ENCODE data around the gene CEACAM8.
"Not testable (repeated sequence)": the region's sequence is repeated elsewhere in the genome, so short reads cannot be mapped to it uniquely, and the experiment has no call there.

The CEACAM8 gene

DNA sequence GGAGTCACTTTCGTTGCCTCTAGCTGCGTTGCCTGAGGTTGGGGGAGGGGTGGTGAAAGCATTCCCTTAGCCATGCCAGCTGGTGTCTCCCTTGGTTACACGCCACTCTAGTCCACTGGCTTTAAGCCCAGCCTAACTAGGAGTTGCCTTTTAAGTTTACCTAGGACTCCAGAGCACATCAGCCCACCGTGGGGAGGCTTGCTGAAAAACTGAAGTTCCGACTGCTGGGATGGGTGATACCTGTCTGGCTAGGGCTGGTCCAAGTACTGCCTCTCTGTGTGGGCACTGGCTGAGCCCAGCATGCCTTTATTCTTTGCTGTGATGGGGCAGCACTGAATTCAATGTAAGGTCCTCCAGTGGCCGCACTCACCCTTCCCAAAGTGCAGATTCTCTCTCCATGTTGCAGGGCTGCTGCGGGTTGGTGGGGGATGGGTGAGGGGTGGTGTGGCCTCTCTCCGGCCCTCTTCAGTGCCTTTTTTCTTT, 54.6 kb downstream of the CEACAM8 start:
- Histone ChIP-seq H3K4me1 (ENCODE audit: control insufficient read depth, insufficient read depth, low read length, unreplicated experiment) (no peaks in the 10 kb centered on the region), H3K36me3 (ENCODE audit: insufficient read depth, low read length) (no peaks in the 10 kb centered on the region), H2AFZ (ENCODE audit: low read length, unreplicated experiment) (no peak overlapping the region), H3K27me3 (ENCODE audit: insufficient read depth, low read length) (peaks cover 4% of the 10 kb centered on the region; the same call in 1 of the 2 replicates), H3K4me3 (ENCODE audit: low read depth, low read length) (no peak overlapping the region), H3K79me2 (ENCODE audit: control insufficient read depth, insufficient read depth, low read length, unreplicated experiment) (no peaks in the 10 kb centered on the region), H3K27ac (ENCODE audit: low read depth, low read length) (no peak overlapping the region)

DNA sequence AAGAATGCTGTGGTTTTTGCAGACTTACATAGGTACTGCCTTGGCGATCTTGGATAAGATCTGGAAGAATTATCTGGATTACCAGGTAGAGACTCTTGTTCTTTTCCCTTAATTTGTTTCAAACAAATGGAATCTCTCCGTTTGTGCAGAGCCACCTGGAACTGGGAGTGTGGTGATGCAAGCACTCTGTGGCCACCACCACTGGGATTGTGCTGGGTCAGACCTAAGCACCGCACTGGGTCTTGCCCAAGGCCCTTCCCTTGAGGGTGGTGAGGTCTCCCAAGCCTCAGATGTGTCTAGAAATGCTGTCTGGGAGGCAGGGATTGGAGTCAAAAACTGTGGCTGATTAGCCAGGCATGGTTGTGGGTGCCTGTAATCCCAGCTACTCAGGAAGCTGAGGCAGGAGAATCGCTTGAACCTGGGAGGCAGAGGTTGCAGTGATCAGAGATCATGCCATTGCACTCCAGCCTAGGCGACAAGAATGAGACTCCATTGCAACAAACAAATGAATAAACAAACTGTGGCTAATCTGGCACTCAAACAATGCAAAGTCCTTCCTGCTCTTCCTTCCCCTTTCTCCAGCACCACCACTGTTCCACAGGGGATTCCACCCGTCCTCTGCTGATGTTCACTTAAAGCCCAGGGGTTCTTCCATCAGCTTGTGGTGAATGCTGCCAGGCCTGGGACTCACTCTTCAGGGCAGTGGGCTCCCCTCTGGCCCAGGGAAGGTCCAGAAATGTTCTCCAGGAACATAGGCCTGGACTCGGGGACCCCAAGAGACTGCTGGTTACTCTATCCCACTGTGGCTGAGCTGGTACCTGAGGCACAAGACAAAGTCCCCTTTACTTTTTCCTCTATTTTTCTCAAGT, 55.6 kb downstream of the CEACAM8 start:
- Histone ChIP-seq H3K27me3 (ENCODE audit: insufficient read depth, low read length) (peaks cover 4% of the 10 kb centered on the region; the same call in 1 of the 2 replicates), H3K36me3 (ENCODE audit: insufficient read depth, low read length) (no peaks in the 10 kb centered on the region), H3K4me3 (ENCODE audit: low read depth, low read length) (no peak overlapping the region)

DNA sequence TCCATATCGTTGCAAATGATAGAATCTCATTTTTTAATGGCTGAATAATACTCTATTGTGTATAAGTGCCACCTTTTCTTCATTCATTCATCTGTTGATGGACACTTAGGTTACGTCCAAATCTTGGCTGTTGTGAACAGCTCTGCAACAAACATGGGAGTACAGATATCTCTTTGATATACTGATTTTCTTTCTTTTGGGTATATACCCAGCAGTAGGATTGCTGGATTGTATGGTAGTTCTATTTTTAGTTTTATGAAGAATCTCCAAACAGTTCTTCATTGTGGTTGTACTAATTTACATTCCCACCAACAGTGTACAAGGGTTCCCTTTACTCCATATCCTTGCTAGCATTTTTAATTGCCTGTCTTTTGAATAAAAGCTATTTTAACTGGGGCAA, 59.4 kb downstream of the CEACAM8 start:
- H3K36me3 ChIP-seq (ENCODE audit: insufficient read depth, low read length): not testable (repeated sequence)

More for the DNA sequence above, 55.6 kb downstream of the CEACAM8 start:
- no peaks in the 10 kb centered on the region for H3K4me1 ChIP-seq (ENCODE audit: control insufficient read depth, insufficient read depth, low read length, unreplicated experiment)
- H2AFZ ChIP-seq (ENCODE audit: low read length, unreplicated experiment): no peak overlapping the region
- no peaks in the 10 kb centered on the region for H3K79me2 ChIP-seq (ENCODE audit: control insufficient read depth, insufficient read depth, low read length, unreplicated experiment)
- no peak overlapping the region for H3K27ac ChIP-seq (ENCODE audit: low read depth, low read length)

DNA sequence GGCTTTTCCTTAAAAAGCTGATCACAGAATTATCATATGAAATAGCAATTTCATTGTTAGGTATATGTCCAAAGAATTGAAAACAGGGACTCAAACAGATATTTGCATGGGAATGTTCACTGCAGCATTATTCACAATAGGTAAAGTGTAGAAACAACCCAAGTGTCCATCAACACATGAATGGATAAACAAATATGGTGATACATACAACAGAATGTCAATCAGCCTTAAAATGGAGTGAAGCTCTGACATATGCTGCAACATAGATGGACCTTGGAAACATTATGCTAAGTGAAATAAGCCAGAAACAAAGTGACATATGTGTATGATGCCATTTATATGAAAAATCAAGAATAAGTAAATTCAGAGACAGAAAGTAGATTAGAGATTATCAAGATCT, 60.3 kb downstream of the CEACAM8 start:
- no peak overlapping the region for H3K4me3 ChIP-seq (ENCODE audit: low read depth, low read length)
- H2AFZ ChIP-seq (ENCODE audit: low read length, unreplicated experiment): no peak overlapping the region
- no peaks in the 10 kb centered on the region for H3K79me2 ChIP-seq (ENCODE audit: control insufficient read depth, insufficient read depth, low read length, unreplicated experiment)
- no peaks in the 10 kb centered on the region for H3K4me1 ChIP-seq (ENCODE audit: control insufficient read depth, insufficient read depth, low read length, unreplicated experiment)
- no peaks in the 10 kb centered on the region for H3K36me3 ChIP-seq (ENCODE audit: insufficient read depth, low read length)
- H3K27ac ChIP-seq (ENCODE audit: low read depth, low read length): no peak overlapping the region
- peaks cover 4% of the 10 kb centered on the region; the same call in 1 of the 2 replicates for H3K27me3 ChIP-seq (ENCODE audit: insufficient read depth, low read length)

More for the DNA sequence above, 59.4 kb downstream of the CEACAM8 start:
- not testable (repeated sequence) for H2AFZ ChIP-seq (ENCODE audit: low read length, unreplicated experiment); H3K27ac ChIP-seq (ENCODE audit: low read depth, low read length); H3K27me3 ChIP-seq (ENCODE audit: insufficient read depth, low read length); H3K4me3 ChIP-seq (ENCODE audit: low read depth, low read length); H3K79me2 ChIP-seq (ENCODE audit: control insufficient read depth, insufficient read depth, low read length, unreplicated experiment); H3K4me1 ChIP-seq (ENCODE audit: control insufficient read depth, insufficient read depth, low read length, unreplicated experiment)

- no peak overlapping the region for H3K27ac ChIP-seq (ENCODE audit: low read depth, low read length)
- H2AFZ ChIP-seq (ENCODE audit: low read length, unreplicated experiment): no peak overlapping the region
- H3K36me3 ChIP-seq (ENCODE audit: insufficient read depth, low read length): no peaks in the 10 kb centered on the region
- peaks cover 4% of the 10 kb centered on the region; the same call in 1 of the 2 replicates for H3K27me3 ChIP-seq (ENCODE audit: insufficient read depth, low read length)
- H3K79me2 ChIP-seq (ENCODE audit: control insufficient read depth, insufficient read depth, low read length, unreplicated experiment): no peaks in the 10 kb centered on the region
- H3K4me1 ChIP-seq (ENCODE audit: control insufficient read depth, insufficient read depth, low read length, unreplicated experiment): peaks cover 13% of the 10 kb centered on the region
- H3K4me3 ChIP-seq (ENCODE audit: low read depth, low read length): no peak overlapping the region
Observed at GRCh38 chr19:42532891-42533290, 61.8 kb downstream of the CEACAM8 start.

- Histone ChIP-seq H3K4me1 (ENCODE audit: control insufficient read depth, insufficient read depth, low read length, unreplicated experiment) (peaks cover 15% of the 10 kb centered on the region), H2AFZ (ENCODE audit: low read length, unreplicated experiment) (no peak overlapping the region), H3K4me3 (ENCODE audit: low read depth, low read length) (no peak overlapping the region), H3K27me3 (ENCODE audit: insufficient read depth, low read length) (no peaks in the 10 kb centered on the region), H3K36me3 (ENCODE audit: insufficient read depth, low read length) (no peaks in the 10 kb centered on the region), H3K79me2 (ENCODE audit: control insufficient read depth, insufficient read depth, low read length, unreplicated experiment) (no peaks in the 10 kb centered on the region), H3K27ac (ENCODE audit: low read depth, low read length) (no peak overlapping the region)
Observed at GRCh38 chr19:42531313-42531712, 63.4 kb downstream of the CEACAM8 start.
